ENCODE data around the gene MYO7B. TPM values are rescaled to one million over a fixed set of nuclear protein-coding genes. Genes with fewer than 3 reads are reported as not detected.
A peak's percentile ranks its signal among the peaks of the same experiment; 100 is the strongest.
"Not testable (repeated sequence)": the region's sequence is repeated elsewhere in the genome, so short reads cannot be mapped to it uniquely, and the experiment has no call there.

Gene MYO7B
- total RNA-seq, 2 experiments from 2014 or later = 0.14 to 0.58 TPM

DNA sequence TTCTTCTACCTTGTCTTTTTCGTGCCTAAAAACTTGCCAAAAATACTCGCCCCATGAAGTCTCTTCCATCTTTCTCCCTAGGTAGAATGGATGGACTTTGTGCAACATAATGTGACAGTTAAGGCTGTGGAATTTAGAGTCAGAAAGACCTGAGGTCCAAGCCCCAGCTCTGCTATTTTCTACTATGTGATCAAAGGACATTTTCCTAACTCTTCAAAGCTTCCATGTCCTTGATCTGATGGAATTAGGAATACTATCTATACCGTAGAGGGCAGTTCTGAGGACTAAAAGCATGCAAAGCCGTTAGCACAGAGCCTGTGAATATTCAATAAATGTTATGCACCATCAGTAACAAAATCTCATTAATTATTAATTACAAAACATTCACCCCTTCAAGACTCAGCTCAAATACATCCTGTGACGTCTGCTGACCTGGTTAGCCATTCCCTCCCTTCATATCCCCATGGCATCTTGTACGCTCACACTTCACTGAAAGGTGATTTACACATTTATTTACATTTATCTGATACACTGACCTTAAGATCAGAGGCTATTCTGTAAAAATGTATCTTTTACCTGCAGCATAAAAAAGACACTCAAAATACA is 24.3 kb upstream of the MYO7B start:
- DNase-seq = no peak
- ChIA-PET CTCF (no interaction called here), POLR2A (no interaction called here)
- no peaks in the 10 kb centered on the region for H3K9me3 Mint-ChIP-seq
- H3K4me3 Mint-ChIP-seq = no peak overlapping the region
- H3K4me1 Mint-ChIP-seq (ENCODE audit: low read depth) = peaks cover 82% of the 10 kb centered on the region
- no peaks in the 10 kb centered on the region for H3K27me3 Mint-ChIP-seq
- H3K36me3 Mint-ChIP-seq = peaks cover 25% of the 10 kb centered on the region
- H3K27ac Mint-ChIP-seq = no peak overlapping the region
- intact Hi-C loops (cut with micrococcal nuclease) = no loop called here

DNA sequence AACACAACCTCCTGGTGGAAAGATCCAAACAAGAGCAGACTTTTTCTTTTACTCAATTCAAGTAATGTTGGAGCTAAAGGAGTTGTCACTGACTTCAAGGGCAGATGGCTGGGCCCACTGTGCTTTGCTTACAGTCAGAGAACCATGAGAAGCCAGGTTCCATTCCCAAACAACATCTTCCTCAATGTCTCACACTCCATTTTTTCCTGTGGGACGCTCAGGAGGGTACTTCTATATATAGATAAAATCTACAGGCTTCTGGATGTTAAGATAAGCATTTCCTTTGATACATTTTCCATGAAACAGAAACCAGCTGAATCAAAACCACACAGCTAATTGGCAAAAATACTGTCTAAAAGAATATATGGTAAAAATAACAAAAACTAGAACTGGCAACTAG is 23.6 kb upstream of the MYO7B start:
- Mint-ChIP-seq H3K4me1 (ENCODE audit: low read depth) (peaks cover 86% of the 10 kb centered on the region), H3K27ac (no peak overlapping the region)
- POLR2A ChIA-PET = no interaction called here

DNA sequence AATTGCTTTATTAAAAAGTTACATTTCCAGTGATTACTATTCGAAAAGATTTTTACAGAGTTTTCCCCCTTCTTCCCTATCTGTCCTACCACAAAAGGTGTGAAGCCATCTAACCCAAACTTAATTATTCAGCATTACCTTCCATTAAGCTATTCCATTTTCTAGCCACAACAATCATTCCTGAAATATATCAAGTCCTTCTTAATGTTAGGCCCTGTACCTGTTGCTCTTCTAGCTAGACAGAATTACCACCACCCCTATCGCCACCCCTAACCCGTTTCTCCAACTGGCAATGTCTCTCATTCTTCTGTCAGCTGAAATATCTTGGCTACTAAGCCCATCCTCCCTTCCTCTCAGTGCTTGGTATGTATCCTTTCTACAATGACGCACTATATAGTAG is 23.1 kb upstream of the MYO7B start:
- intact Hi-C loops (cut with micrococcal nuclease) = no loop called here
- ChIA-PET CTCF (interaction anchor here (0.7 kb wide), 1 partner anchor 55 kb away, joined by 3 read pairs; no protein-coding TSS in a partner anchor), POLR2A (no interaction called here)
- H3K4me3 Mint-ChIP-seq = no peak overlapping the region
- no peaks in the 10 kb centered on the region for H3K9me3 Mint-ChIP-seq
- H3K4me1 Mint-ChIP-seq (ENCODE audit: low read depth) = peaks cover 89% of the 10 kb centered on the region
- no peaks in the 10 kb centered on the region for H3K27me3 Mint-ChIP-seq
- peaks cover 31% of the 10 kb centered on the region for H3K36me3 Mint-ChIP-seq
- H3K27ac Mint-ChIP-seq = no peak overlapping the region
- DNase-seq = no peak

More for the DNA sequence above, 23.6 kb upstream of the MYO7B start:
- Mint-ChIP-seq H3K27me3 (no peaks in the 10 kb centered on the region), H3K9me3 (no peaks in the 10 kb centered on the region), H3K4me3 (no peak overlapping the region), H3K36me3 (peaks cover 28% of the 10 kb centered on the region)
- intact Hi-C loops (cut with micrococcal nuclease) = no loop called here
- DNase-seq = no peak
- CTCF ChIA-PET = interaction anchor here (0.7 kb wide), 1 partner anchor 56 kb away, joined by 3 read pairs; no protein-coding TSS in a partner anchor

DNA sequence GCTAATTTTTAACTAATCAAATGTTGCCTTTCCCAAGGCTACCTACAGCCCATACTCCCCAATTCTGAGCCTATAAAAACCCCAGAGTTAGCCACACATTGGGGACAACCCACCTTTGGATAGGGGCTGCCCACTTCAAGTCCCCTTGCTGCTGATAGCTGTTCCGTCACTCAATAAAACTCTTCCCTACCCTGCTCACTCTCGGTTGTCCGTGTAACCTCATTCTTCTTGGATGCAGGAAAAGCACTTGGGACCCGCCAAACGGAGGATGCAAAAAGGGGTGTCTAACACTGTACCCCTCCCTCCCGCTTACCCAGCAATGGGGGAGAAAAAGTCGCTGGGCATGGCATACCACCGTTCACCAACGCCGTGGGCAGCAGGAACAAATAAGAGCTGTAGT is 21.4 kb upstream of the MYO7B start:
- Mint-ChIP-seq H3K4me1 (ENCODE audit: low read depth) (peaks cover 79% of the 10 kb centered on the region), H3K4me3 (no peak overlapping the region), H3K27me3 (no peaks in the 10 kb centered on the region), H3K36me3 (peaks cover 31% of the 10 kb centered on the region), H3K27ac (no peak overlapping the region), H3K9me3 (no peaks in the 10 kb centered on the region)
- intact Hi-C loops (cut with micrococcal nuclease) = no loop called here
- DNase-seq = no peak
- ChIA-PET POLR2A (no interaction called here), CTCF (interaction anchor here (1.3 to 1.5 kb wide), 2 partner anchors 9 to 78 kb away, joined by 3 to 4 read pairs; no protein-coding TSS in a partner anchor)

DNA sequence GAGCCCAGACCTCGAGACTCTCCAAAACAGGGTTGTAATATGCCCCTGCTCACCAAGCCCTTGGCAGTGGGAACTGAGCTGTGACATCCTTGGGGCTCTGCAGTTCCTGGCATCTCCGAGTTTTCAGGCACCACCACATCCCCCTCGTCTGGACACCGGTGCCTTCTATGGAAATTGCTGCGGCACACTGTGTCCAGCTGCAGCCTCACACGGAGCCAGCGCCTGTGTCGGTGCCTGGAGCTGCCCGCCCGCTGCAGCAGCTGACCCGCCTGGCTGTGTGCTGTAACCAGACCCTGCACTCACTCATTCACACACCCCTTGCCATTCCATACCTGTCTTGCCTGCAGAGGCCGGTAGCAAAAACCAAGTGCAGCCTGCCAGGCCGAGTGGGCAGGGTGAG is 21.0 kb upstream of the MYO7B start:
- intact Hi-C loops (cut with micrococcal nuclease) = no loop called here
- Mint-ChIP-seq H3K4me1 (ENCODE audit: low read depth) (peaks cover 76% of the 10 kb centered on the region), H3K36me3 (peaks cover 33% of the 10 kb centered on the region), H3K9me3 (no peaks in the 10 kb centered on the region), H3K4me3 (no peak overlapping the region), H3K27ac (no peak overlapping the region), H3K27me3 (no peaks in the 10 kb centered on the region)
- POLR2A ChIA-PET = no interaction called here
- CTCF ChIA-PET = interaction anchor here (1.3 kb wide), 1 partner anchor 77 kb away, joined by 4 read pairs; no protein-coding TSS in a partner anchor
- no peak for DNase-seq

DNA sequence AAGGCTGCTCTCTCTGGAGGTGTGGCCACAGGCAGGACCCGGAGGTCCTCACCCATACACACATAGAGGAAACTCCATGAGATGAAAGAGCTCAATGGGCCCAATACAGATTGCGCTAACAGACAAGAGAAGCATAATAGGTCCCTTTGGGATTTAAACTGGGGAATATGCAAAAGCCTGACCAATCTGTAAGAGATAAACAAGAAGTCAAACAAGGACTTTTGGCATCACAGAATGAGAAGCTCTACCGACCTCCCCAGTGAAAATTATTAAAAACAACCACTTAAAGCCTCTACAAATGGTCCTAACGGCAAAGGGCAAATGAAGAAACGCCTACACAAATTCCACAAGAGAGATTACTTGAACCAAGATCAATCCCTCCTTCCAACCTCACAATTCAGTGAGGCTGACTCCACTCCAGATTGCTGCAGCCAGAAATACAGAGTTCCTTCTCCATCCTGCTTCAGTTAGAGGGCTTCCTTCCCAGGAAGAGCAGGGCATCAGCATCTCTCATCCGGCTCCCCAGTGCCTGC is 20.0 kb upstream of the MYO7B start:
- no peak for DNase-seq
- POLR2A ChIA-PET = no interaction called here
- no peaks in the 10 kb centered on the region for H3K27me3 Mint-ChIP-seq
- intact Hi-C loops (cut with micrococcal nuclease) = no loop called here
- peaks cover 36% of the 10 kb centered on the region for H3K36me3 Mint-ChIP-seq
- CTCF ChIA-PET = no interaction called here
- H3K4me3 Mint-ChIP-seq = no peak overlapping the region
- H3K4me1 Mint-ChIP-seq (ENCODE audit: low read depth) = peaks cover 75% of the 10 kb centered on the region
- peak overlapping the region; percentile 39 for H3K27ac Mint-ChIP-seq
- no peaks in the 10 kb centered on the region for H3K9me3 Mint-ChIP-seq

DNA sequence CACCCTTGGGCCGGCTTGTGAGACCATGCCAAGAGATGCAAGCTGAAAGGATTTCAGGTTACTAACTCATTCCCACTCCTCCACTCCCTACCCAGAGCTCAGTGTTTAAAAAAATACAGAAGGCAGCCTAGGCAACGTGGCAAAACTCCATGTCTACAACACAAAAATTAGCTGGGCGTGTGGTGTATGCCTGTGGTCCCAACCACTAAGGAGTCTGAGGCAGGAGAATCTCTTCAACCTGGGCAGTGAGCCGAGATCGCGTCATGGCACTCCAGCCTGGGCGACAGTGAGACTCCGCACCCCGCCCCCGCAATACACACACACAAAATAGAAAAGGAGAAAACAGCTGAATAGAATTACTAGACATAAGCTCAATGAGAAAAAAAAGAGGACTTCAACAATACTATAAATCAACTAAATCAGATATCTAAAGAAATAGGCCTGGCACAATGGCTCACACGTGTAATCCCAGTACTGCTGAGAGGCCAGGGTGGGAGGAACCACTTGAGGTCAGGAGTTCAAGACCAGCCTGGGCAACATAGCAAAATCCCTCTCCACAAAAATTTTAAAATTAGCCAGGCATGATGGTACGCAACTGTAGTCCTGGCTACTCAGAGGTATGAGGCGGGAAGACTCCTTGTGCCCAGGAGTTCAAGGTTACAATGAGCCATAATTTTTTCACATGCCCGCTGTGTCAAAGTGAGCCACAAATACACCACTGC is 19.3 kb upstream of the MYO7B start:
- H3K4me3 Mint-ChIP-seq = no peak overlapping the region
- DNase-seq = no peak
- ChIA-PET CTCF (no interaction called here), POLR2A (no interaction called here)
- no peaks in the 10 kb centered on the region for H3K27me3 Mint-ChIP-seq
- intact Hi-C loops (cut with micrococcal nuclease) = no loop called here
- peaks cover 36% of the 10 kb centered on the region for H3K36me3 Mint-ChIP-seq
- H3K27ac Mint-ChIP-seq = no peak overlapping the region
- H3K4me1 Mint-ChIP-seq (ENCODE audit: low read depth) = peaks cover 71% of the 10 kb centered on the region
- H3K9me3 Mint-ChIP-seq = no peaks in the 10 kb centered on the region

DNA sequence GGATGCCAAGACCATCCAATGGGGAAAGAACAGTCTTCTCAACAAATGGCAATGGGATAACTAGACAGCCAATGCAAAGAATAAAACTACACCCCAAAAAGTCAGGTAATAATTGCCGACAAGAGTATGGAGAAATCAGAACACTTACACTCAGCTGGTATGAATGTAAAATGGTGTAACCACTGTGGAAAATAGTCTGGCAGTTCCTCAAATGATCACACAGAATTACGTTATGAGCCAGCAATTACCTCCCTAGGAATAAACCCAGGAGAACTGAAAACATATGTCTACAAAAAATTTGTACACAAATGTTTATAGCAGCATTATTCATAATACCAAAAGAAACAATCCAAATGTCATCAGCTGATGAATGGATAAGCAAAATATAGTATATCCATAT is 18.0 kb upstream of the MYO7B start:
- H3K27ac Mint-ChIP-seq = no peak overlapping the region
- CTCF ChIA-PET = no interaction called here
- POLR2A ChIA-PET = no interaction called here
- H3K9me3 Mint-ChIP-seq = no peaks in the 10 kb centered on the region
- no peak for DNase-seq
- no peak overlapping the region for H3K4me3 Mint-ChIP-seq
- no peaks in the 10 kb centered on the region for H3K27me3 Mint-ChIP-seq
- peaks cover 44% of the 10 kb centered on the region for H3K36me3 Mint-ChIP-seq
- H3K4me1 Mint-ChIP-seq (ENCODE audit: low read depth) = peaks cover 66% of the 10 kb centered on the region
- intact Hi-C loops (cut with micrococcal nuclease) = no loop called here

DNA sequence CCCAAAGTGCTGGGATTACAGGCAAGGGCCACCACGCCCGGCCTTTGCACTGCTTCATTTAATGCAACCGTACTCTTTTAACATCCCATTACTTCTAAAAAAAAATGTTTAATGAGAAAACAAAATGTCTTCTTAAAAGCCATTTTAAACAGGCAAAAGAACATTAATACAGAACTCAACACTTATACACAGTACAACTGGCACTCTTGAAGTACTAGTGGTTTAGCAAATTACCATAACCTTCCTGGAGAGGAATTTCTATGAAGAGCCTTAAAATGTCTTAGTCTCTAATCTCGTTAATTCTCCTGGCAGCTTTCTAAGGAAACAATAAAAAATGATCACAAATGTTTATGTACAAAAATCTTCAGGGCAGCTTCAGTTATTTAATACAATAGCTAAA is 15.1 kb upstream of the MYO7B start:
- intact Hi-C loops (cut with micrococcal nuclease) = no loop called here
- H3K4me3 Mint-ChIP-seq = no peak overlapping the region
- peaks cover 39% of the 10 kb centered on the region for H3K36me3 Mint-ChIP-seq
- POLR2A ChIA-PET = no interaction called here
- H3K9me3 Mint-ChIP-seq = no peaks in the 10 kb centered on the region
- no peak overlapping the region for H3K27ac Mint-ChIP-seq
- CTCF ChIA-PET = no interaction called here
- H3K4me1 Mint-ChIP-seq (ENCODE audit: low read depth) = peaks cover 52% of the 10 kb centered on the region
- no peaks in the 10 kb centered on the region for H3K27me3 Mint-ChIP-seq
- no peak for DNase-seq

DNA sequence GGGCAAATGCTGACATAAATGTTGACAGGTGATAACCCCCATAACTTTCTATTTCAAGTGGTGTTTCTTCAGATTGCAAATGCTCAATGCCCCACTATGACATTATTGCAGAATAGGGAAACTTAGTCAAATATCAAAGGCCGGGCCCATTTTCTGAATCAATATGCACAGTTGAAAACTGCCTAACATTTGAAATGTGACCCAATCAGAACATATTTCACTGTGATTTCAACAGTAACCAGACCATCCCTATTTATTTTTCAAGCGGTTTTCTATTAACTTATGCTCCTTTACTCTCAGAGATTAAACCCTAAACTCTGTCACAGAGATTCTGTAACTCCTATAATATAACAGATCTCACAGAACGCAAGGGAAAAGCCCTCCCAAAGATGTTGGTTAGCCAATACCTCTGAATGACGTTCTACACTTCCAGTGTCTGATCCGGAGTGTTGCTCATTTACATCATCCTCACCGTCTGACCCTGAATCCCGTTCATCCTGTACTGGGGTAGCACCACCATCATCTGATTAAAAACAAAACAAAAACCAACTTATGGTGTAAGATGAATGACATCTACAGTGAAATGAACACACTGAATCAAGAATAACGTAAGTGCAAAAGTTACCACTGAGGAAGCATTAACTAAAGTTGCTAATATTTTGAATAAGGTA is 12.1 kb upstream of the MYO7B start:
- H3K4me3 Mint-ChIP-seq = peak overlapping the region; percentile 48
- H3K36me3 Mint-ChIP-seq = peaks cover 28% of the 10 kb centered on the region
- peak overlapping the region; percentile 61 for H3K27ac Mint-ChIP-seq
- no peaks in the 10 kb centered on the region for H3K9me3 Mint-ChIP-seq
- ChIA-PET CTCF (no interaction called here), POLR2A (interaction anchor here (0.5 kb wide), 1 partner anchor 330 kb away, joined by 3 read pairs; no protein-coding TSS in a partner anchor)
- H3K27me3 Mint-ChIP-seq = no peaks in the 10 kb centered on the region
- intact Hi-C loops (cut with micrococcal nuclease) = no loop called here
- peak; percentile 32 for DNase-seq
- peaks cover 45% of the 10 kb centered on the region for H3K4me1 Mint-ChIP-seq (ENCODE audit: low read depth)

DNA sequence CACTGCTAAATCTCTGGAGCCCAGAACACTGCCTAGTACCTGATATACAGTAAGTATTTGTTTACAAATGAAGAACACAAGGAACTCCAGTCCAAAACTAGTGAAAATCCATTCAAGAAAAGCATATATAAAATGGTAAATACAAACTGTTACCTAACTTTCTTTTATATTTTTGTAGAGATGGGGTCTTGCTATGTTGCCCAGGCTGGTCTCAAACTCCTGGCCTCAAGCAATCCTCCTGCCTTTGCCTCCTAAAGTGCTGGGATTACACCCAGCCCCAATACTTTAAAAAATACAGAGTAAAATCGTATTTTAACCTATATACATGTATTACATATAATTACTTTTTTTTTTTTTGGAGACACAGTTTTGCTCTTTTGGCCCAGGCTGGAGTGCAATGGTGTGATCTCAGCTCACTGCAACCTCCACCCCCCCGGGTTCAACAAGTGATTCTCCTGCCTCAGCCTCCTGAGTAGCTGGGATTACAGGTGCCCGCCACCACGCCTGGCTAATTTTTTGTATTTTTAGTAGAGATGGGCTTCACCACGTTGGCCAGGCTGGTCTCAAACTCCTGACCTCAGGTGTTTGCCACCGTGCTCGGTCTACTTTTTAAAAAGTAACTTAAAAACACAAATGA is 11.2 kb upstream of the MYO7B start:
- Mint-ChIP-seq H3K4me3 (peak overlapping the region; percentile 57), H3K36me3 (peaks cover 28% of the 10 kb centered on the region), H3K4me1 (ENCODE audit: low read depth) (peaks cover 45% of the 10 kb centered on the region)
- H3K9me3 Mint-ChIP-seq; POLR2A ChIA-PET; CTCF ChIA-PET; H3K27me3 Mint-ChIP-seq; H3K27ac Mint-ChIP-seq; intact Hi-C loops (cut with micrococcal nuclease); DNase-seq: not testable (repeated sequence)

DNA sequence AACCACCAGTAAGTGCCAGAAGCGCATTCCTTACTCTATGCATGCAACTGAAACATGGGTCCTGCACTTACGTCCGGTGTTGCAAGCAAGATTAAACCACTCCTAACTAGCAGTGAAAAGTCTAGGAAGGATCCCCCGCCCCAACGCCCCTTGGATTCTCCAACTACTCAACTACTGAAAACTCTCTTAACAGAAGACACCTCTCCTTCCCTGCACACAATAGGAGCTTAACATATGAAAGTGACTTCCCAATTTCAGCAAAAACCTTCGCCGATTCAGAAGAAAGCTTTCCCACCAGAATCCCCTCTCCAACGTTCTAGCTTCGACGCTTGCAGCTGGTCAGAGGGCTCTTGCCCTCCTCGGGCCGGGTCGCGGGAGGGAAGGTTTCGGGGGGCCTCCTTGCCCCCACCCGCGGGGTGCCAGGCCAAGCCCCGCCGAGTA is 9.8 kb upstream of the MYO7B start:
- H3K4me1 Mint-ChIP-seq (ENCODE audit: low read depth) = peaks cover 35% of the 10 kb centered on the region
- peaks cover 20% of the 10 kb centered on the region for H3K36me3 Mint-ChIP-seq
- peak overlapping the region; percentile 92 for H3K4me3 Mint-ChIP-seq
- CTCF ChIA-PET = interaction anchor here (1.1 to 1.6 kb wide), 2 partner anchors 17 to 66 kb away, joined by 3 to 7 read pairs; no protein-coding TSS in a partner anchor
- peak overlapping the region; percentile 90 for H3K27ac Mint-ChIP-seq
- intact Hi-C loops (cut with micrococcal nuclease) = loop anchor here (1.0 to 5.0 kb wide), 9 partner anchors 38 to 868 kb away; partner anchors contain the start of genes GYPC, MAP3K2, SFT2D3 and UGGT1
- POLR2A ChIA-PET = interaction anchor here (1.3 to 1.4 kb wide), 4 partner anchors 21 to 565 kb away, joined by 3 to 6 read pairs (median 4); partner anchors contain the start of gene UGGT1
- H3K9me3 Mint-ChIP-seq = peaks cover 5% of the 10 kb centered on the region
- no peaks in the 10 kb centered on the region for H3K27me3 Mint-ChIP-seq
- DNase-seq = peak; percentile 39

All from activated CD4-positive, alpha-beta memory T cell treated with anti-CD3 and anti-CD28 coated beads for 36 hours (primary cell).